Measurements from ENCODE around the gene FAM50B. TPM values are rescaled to one million over a fixed set of nuclear protein-coding genes. Genes with fewer than 3 reads are reported as not detected.

The FAM50B gene
- total and polyA plus RNA-seq, 2 donors (not counting 1 experiment from before 2014, with no cell fraction given): 4.2 to 9.8 TPM

DNA sequence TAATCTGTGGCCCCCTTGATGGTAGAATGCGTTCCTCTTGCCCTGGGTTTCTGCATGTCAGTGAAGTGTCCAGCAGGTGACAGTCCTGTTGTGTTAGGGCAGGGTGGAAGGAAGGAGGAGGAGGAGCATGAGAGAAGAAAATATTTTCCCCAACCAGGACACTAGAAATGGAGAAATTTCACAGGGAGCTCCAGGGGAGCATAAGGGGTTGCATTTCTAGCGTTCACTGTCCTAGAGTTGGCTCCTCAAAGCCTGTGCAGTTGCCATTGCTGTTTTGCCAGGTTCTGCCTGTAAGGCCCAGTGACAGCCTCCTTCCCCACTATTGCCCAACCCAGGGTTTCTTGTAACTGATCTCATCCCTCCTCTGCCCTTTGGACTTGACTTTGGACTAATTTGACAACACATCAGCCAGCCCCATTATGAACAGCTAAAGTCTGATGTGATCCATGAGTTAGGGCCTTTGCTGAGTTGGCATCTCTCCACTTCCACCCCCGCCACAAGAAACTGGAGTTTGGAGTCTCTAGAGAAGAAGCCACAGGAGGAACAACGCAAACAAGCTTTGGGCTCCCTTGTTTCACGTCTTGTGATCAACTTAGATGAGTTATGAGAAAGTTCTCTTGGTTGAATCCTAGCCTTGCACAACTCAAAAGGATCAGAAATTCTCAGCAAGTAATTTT, 14.0 kb upstream of the FAM50B start:
- ChIA-PET CTCF (interaction anchor here (0.7 to 2.9 kb wide), 2 partner anchors 14 to 143 kb away, joined by 3 to 11 read pairs; partner anchors contain the start of gene FAM50B), POLR2A (no interaction called here)
- H4K20me1 ChIP-seq (ENCODE audit: control insufficient read depth, insufficient read depth, low read length, poor library complexity, severe bottlenecking): no peaks in the 10 kb centered on the region
- H2AFZ ChIP-seq (ENCODE audit: insufficient read depth, low read depth, low read length, poor library complexity, severe bottlenecking): no peak overlapping the region
- no peak overlapping the region for H3K9ac ChIP-seq (ENCODE audit: low read length)
- intact Hi-C loops (cut with micrococcal nuclease): no loop called here
- H3K36me3 ChIP-seq (replicated peaks in 1 of 2; ENCODE audit: control extremely low read depth in 1 of 2, control insufficient read depth in 1 of 2, extremely low read depth in 1 of 2, insufficient read depth in 2 of 2, low read length in 1 of 2): no peaks in the 10 kb centered on the region
- ATAC-seq (ENCODE audit: low read depth) (no peak), DNase-seq (no peak)
- H3K4me3 ChIP-seq (ENCODE audit: control extremely low read depth in 1 of 5, extremely low read depth in 1 of 5, insufficient read depth in 1 of 5, low read depth in 2 of 5, low read length in 4 of 5): no peak overlapping the region
- no peak overlapping the region for H3K27ac Mint-ChIP-seq
- peaks cover 1% of the 10 kb centered on the region for H3K4me1 Mint-ChIP-seq
- H3K4me3 Mint-ChIP-seq: no peak overlapping the region
- no peaks in the 10 kb centered on the region for H3K9me3 ChIP-seq (ENCODE audit: control extremely low read depth in 1 of 3, control insufficient read depth in 2 of 3, insufficient read depth in 1 of 3, low read length in 2 of 3)
- H3K9me3 Mint-ChIP-seq (ENCODE audit: insufficient read depth): no peaks in the 10 kb centered on the region
- TF ChIP-seq, protein P1, sequence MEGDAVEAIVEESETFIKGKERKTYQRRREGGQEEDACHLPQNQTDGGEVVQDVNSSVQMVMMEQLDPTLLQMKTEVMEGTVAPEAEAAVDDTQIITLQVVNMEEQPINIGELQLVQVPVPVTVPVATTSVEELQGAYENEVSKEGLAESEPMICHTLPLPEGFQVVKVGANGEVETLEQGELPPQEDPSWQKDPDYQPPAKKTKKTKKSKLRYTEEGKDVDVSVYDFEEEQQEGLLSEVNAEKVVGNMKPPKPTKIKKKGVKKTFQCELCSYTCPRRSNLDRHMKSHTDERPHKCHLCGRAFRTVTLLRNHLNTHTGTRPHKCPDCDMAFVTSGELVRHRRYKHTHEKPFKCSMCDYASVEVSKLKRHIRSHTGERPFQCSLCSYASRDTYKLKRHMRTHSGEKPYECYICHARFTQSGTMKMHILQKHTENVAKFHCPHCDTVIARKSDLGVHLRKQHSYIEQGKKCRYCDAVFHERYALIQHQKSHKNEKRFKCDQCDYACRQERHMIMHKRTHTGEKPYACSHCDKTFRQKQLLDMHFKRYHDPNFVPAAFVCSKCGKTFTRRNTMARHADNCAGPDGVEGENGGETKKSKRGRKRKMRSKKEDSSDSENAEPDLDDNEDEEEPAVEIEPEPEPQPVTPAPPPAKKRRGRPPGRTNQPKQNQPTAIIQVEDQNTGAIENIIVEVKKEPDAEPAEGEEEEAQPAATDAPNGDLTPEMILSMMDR (IDR thresholded peaks at IDR 0.05): no peak
- no peak for TF ChIP-seq EZH2 (IDR thresholded peaks at IDR 0.05; ENCODE audit: borderline replicate concordance, insufficient read depth, low read depth, low read length, poor library complexity, severe bottlenecking)
- no peak overlapping the region for H3K4me2 ChIP-seq (replicated peaks; ENCODE audit: low read depth, low read length, poor library complexity, severe bottlenecking)
- no peaks in the 10 kb centered on the region for H3K79me2 ChIP-seq (ENCODE audit: control insufficient read depth, insufficient read depth, low read length)
- peaks cover 3% of the 10 kb centered on the region for H3K27me3 Mint-ChIP-seq
- 95% methylated on average over 4 of the region's 5 CpGs for WGBS (ENCODE audit: insufficient coverage)
- no peak overlapping the region for H3K27ac ChIP-seq (ENCODE audit: low read length in 2 of 2)
- no peaks in the 10 kb centered on the region for H3K27me3 ChIP-seq (replicated peaks in 1 of 4; ENCODE audit: control extremely low read depth in 1 of 4, control insufficient read depth in 3 of 4, insufficient read depth in 4 of 4, low read length in 3 of 4)
- no peaks in the 10 kb centered on the region for H3K4me1 ChIP-seq (ENCODE audit: control insufficient read depth in 2 of 2, insufficient read depth in 2 of 2, low read length in 2 of 2)

- no peak overlapping the region for H2AFZ ChIP-seq (ENCODE audit: insufficient read depth, low read depth, low read length, poor library complexity, severe bottlenecking)
- H3K4me2 ChIP-seq (replicated peaks; ENCODE audit: low read depth, low read length, poor library complexity, severe bottlenecking): no peak overlapping the region
- Mint-ChIP-seq H3K4me3 (no peak overlapping the region), H3K4me1 (peaks cover 1% of the 10 kb centered on the region), H3K9me3 (ENCODE audit: insufficient read depth) (no peaks in the 10 kb centered on the region), H3K27ac (no peak overlapping the region), H3K27me3 (peaks cover 3% of the 10 kb centered on the region)
- DNase-seq (no peak), ATAC-seq (ENCODE audit: low read depth) (no peak)
- no peaks in the 10 kb centered on the region for H4K20me1 ChIP-seq (ENCODE audit: control insufficient read depth, insufficient read depth, low read length, poor library complexity, severe bottlenecking)
- intact Hi-C loops (cut with micrococcal nuclease): no loop called here
- ChIA-PET POLR2A (no interaction called here), CTCF (interaction anchor here (0.7 to 2.9 kb wide), 2 partner anchors 13 to 142 kb away, joined by 3 to 11 read pairs; partner anchors contain the start of gene FAM50B)
- no peak overlapping the region for H3K9ac ChIP-seq (ENCODE audit: low read length)
- H3K79me2 ChIP-seq (ENCODE audit: control insufficient read depth, insufficient read depth, low read length): no peaks in the 10 kb centered on the region
- no peaks in the 10 kb centered on the region for H3K4me1 ChIP-seq (ENCODE audit: control insufficient read depth in 2 of 2, insufficient read depth in 2 of 2, low read length in 2 of 2)
- no peaks in the 10 kb centered on the region for H3K27me3 ChIP-seq (replicated peaks in 1 of 4; ENCODE audit: control extremely low read depth in 1 of 4, control insufficient read depth in 3 of 4, insufficient read depth in 4 of 4, low read length in 3 of 4)
- WGBS (ENCODE audit: insufficient coverage): 100% methylated on average over 1 of the region's 5 CpGs
- no peak overlapping the region for H3K27ac ChIP-seq (ENCODE audit: low read length in 2 of 2)
- no peaks in the 10 kb centered on the region for H3K9me3 ChIP-seq (ENCODE audit: control extremely low read depth in 1 of 3, control insufficient read depth in 2 of 3, insufficient read depth in 1 of 3, low read length in 2 of 3)
- H3K36me3 ChIP-seq (replicated peaks in 1 of 2; ENCODE audit: control extremely low read depth in 1 of 2, control insufficient read depth in 1 of 2, extremely low read depth in 1 of 2, insufficient read depth in 2 of 2, low read length in 1 of 2): no peaks in the 10 kb centered on the region
- no peak for TF ChIP-seq EZH2 (IDR thresholded peaks at IDR 0.05; ENCODE audit: borderline replicate concordance, insufficient read depth, low read depth, low read length, poor library complexity, severe bottlenecking)
- TF ChIP-seq, protein P1 (IDR thresholded peaks at IDR 0.05): no peak
- H3K4me3 ChIP-seq (ENCODE audit: control extremely low read depth in 1 of 5, extremely low read depth in 1 of 5, insufficient read depth in 1 of 5, low read depth in 2 of 5, low read length in 4 of 5): no peak overlapping the region
Measured at GRCh38 chr6:3835785-3836184, 13.4 kb upstream of the FAM50B start.

All from B cell (primary cell).